OCI-LY1 (cell line): Measurements from ENCODE around the gene TNF.

ENCODE experiments used
- H2AFZ ChIP-seq: fragments of 200-600 bp; sonication (generic), shearing (Covaris generic); 2 replicates; pipeline ENCODE4 v1.6.0; 2014; ENCODE audit warnings: antibody characterized with exemption, mild to moderate bottlenecking, low read length
- H3F3A ChIP-seq: fragments of 200-600 bp; sonication (generic), shearing (Covaris generic); 2 replicates; pipeline ENCODE4 v1.6.0; 2014; ENCODE audit warnings: mild to moderate bottlenecking, antibody characterized with exemption, low read length, moderate library complexity; ENCODE audit not compliant: insufficient read depth
- H3K27ac ChIP-seq: fragments of 200-600 bp; sonication (generic); 2 replicates; pipeline ENCODE4 v1.5.1; 2014; ENCODE audit warnings: low read length, mixed run types, mild to moderate bottlenecking, low read depth; ENCODE audit not compliant: poor library complexity, severe bottlenecking
- H3K27me3 ChIP-seq: fragments of 200-600 bp; sonication (generic); 2 replicates; pipeline ENCODE4 v1.6.0; 2014; ENCODE audit warnings: antibody characterized with exemption, mild to moderate bottlenecking, low read length, moderate library complexity; ENCODE audit not compliant: insufficient read depth
- H3K36me3 ChIP-seq: fragments of 200-600 bp; sonication (generic); 2 replicates; pipeline ENCODE4 v1.6.1; 2014; ENCODE audit warnings: mild to moderate bottlenecking, antibody characterized with exemption, low read length, moderate library complexity, mixed read lengths; ENCODE audit not compliant: insufficient read depth
- H3K4me1 ChIP-seq: fragments of 200-600 bp; sonication (generic); 2 replicates; pipeline ENCODE4 v1.5.1; 2014; ENCODE audit warnings: mild to moderate bottlenecking, low read length, moderate library complexity; ENCODE audit not compliant: insufficient read depth, severe bottlenecking
- H3K4me2 ChIP-seq: fragments of 200-600 bp; sonication (generic), shearing (Covaris generic); 2 replicates; pipeline ENCODE4 v1.6.1; 2014; ENCODE audit warnings: low read length
- H3K4me3 ChIP-seq: fragments of 200-600 bp; sonication (generic); 2 replicates; pipeline ENCODE4 v1.5.1; 2014; ENCODE audit warnings: low read length, low read depth, mild to moderate bottlenecking, mixed read lengths; ENCODE audit not compliant: poor library complexity, severe bottlenecking
- H3K79me2 ChIP-seq: fragments of 200-600 bp; shearing (Covaris generic); 2 replicates; pipeline ENCODE4 v1.6.1; 2016; ENCODE audit warnings: mixed run types, low read length, mixed read lengths; ENCODE audit not compliant: insufficient read depth
- H3K9ac ChIP-seq: fragments of 200-600 bp; sonication (generic), shearing (Covaris generic); 2 replicates; pipeline ENCODE4 v1.6.1; 2014; ENCODE audit warnings: mild to moderate bottlenecking, low read length, mixed read lengths
- H3K9me2 ChIP-seq: fragments of 200-600 bp; sonication (generic), shearing (Covaris generic); 2 replicates; pipeline ENCODE4 v1.6.1; 2014; ENCODE audit warnings: low read depth, mild to moderate bottlenecking, low read length, mixed read lengths
- H3K9me3 ChIP-seq: fragments of 200-600 bp; shearing (Covaris generic); 2 replicates; pipeline ENCODE4 v1.6.1; 2014; ENCODE audit warnings: low read length, mixed read lengths
- H4K20me1 ChIP-seq: fragments of 200-600 bp; sonication (generic), shearing (Covaris generic); 2 replicates; pipeline ENCODE4 v1.6.0; 2016; ENCODE audit warnings: mild to moderate bottlenecking, low read length; ENCODE audit not compliant: insufficient read depth
- EZH2 ChIP-seq: fragments of 200-600 bp; sonication (generic), shearing (Covaris generic); IDR thresholded peaks from 2 replicates; pipeline ENCODE4 v1.8.0; 2017; ENCODE audit warnings: borderline replicate concordance, mixed run types, mild to moderate bottlenecking, antibody characterized with exemption, low read length, moderate library complexity, mixed read lengths
- TF ChIP-seq, protein P1 (sequence below): fragments of 200-600 bp; sonication (generic), shearing (Covaris generic); IDR thresholded peaks from 2 replicates; pipeline ENCODE4 v1.5.1; 2017; ENCODE audit warnings: mild to moderate bottlenecking, antibody characterized with exemption, low read length, moderate library complexity, mixed read lengths

TNF gene

GRCh38 chr6:31531162-31531561, 44.2 kb upstream of the TNF start:
- H4K20me1 ChIP-seq = no peaks in the 10 kb centered on the region
- H3K9me3 ChIP-seq = no peaks in the 10 kb centered on the region
- H3K9me2 ChIP-seq = no peaks in the 10 kb centered on the region
- peaks cover 69% of the 10 kb centered on the region for H3K36me3 ChIP-seq
- TF ChIP-seq, protein P1, sequence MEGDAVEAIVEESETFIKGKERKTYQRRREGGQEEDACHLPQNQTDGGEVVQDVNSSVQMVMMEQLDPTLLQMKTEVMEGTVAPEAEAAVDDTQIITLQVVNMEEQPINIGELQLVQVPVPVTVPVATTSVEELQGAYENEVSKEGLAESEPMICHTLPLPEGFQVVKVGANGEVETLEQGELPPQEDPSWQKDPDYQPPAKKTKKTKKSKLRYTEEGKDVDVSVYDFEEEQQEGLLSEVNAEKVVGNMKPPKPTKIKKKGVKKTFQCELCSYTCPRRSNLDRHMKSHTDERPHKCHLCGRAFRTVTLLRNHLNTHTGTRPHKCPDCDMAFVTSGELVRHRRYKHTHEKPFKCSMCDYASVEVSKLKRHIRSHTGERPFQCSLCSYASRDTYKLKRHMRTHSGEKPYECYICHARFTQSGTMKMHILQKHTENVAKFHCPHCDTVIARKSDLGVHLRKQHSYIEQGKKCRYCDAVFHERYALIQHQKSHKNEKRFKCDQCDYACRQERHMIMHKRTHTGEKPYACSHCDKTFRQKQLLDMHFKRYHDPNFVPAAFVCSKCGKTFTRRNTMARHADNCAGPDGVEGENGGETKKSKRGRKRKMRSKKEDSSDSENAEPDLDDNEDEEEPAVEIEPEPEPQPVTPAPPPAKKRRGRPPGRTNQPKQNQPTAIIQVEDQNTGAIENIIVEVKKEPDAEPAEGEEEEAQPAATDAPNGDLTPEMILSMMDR = no peak
- no peak for TF ChIP-seq EZH2
- H3K4me3 ChIP-seq = no peak overlapping the region
- no peak overlapping the region for H2AFZ ChIP-seq
- no peak overlapping the region for H3K4me2 ChIP-seq
- H3K4me1 ChIP-seq = peaks cover 4% of the 10 kb centered on the region
- H3K9ac ChIP-seq = no peak overlapping the region
- no peaks in the 10 kb centered on the region for H3K27me3 ChIP-seq
- peaks cover 14% of the 10 kb centered on the region; the same call in 1 of the 2 replicates for H3F3A ChIP-seq
- no peaks in the 10 kb centered on the region for H3K79me2 ChIP-seq
- no peak overlapping the region for H3K27ac ChIP-seq

DNA sequence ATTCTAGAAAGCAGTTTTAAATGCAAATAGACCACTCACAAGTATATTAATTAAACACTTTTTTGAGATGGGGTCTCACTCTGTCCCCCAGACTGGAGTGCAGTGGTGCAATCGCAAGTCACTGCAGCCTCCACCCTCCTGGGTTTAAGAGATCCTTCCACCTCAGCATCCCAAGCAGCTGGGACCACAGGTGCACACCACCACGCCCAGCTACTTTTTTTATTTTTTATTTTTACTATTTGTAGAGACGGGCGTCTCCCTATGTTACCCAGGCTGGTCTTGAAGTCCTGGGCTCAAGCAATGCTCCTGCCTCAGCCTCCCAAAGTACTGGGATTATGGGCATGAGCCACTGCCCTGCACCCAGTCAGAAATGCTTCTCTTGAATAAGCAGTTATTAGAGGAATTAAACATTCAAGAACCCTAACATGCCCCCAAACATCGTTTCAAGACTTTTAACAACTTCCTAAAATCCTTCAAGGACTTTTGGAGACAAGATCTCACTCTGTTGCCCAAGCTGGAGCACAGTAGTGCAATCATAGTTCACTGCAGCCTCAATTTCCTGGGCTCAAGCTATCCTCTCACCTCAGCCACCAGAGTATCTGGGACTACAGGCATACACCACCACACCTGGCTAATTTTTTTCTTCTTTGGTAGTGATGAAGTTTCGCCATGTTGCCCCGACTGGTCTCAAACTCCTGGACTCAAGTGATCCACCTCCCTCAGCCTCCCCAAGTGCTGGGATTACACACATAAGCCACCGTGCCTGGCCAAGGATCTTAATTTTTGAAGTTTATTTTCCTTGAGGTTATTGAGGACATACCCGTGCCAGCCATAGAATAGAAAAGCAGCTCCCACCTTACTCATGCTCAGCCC, 43.4 kb upstream of the TNF start:
- Histone ChIP-seq H3K4me1 (peaks cover 4% of the 10 kb centered on the region), H3K36me3 (peaks cover 76% of the 10 kb centered on the region), H3K4me2 (no peak overlapping the region), H3K27ac (peak overlapping the region; percentile 22), H3K9me3 (no peaks in the 10 kb centered on the region), H3K27me3 (no peaks in the 10 kb centered on the region), H3K9me2 (no peaks in the 10 kb centered on the region), H4K20me1 (no peaks in the 10 kb centered on the region), H3F3A (peaks cover 14% of the 10 kb centered on the region; the same call in 1 of the 2 replicates), H2AFZ (no peak overlapping the region), H3K4me3 (no peak overlapping the region), H3K9ac (no peak overlapping the region), H3K79me2 (no peaks in the 10 kb centered on the region)
- TF ChIP-seq, protein P1 = no peak
- TF ChIP-seq EZH2 = no peak

- no peak overlapping the region for H2AFZ ChIP-seq
- TF ChIP-seq, protein P1 = no peak
- TF ChIP-seq EZH2 = no peak
- no peak overlapping the region for H3K9ac ChIP-seq
- peaks cover 4% of the 10 kb centered on the region for H3K4me1 ChIP-seq
- peaks cover 83% of the 10 kb centered on the region for H3K36me3 ChIP-seq
- no peak overlapping the region for H3K4me2 ChIP-seq
- peaks cover 14% of the 10 kb centered on the region; the same call in 1 of the 2 replicates for H3F3A ChIP-seq
- peak overlapping the region; percentile 22 for H3K27ac ChIP-seq
- H3K27me3 ChIP-seq = no peaks in the 10 kb centered on the region
- no peaks in the 10 kb centered on the region for H3K9me3 ChIP-seq
- H4K20me1 ChIP-seq = no peaks in the 10 kb centered on the region
- H3K79me2 ChIP-seq = no peaks in the 10 kb centered on the region
- no peak overlapping the region for H3K4me3 ChIP-seq
- H3K9me2 ChIP-seq = no peaks in the 10 kb centered on the region
Measured at GRCh38 chr6:31532644-31533454, 42.5 kb upstream of the TNF start.
